Aorta (tissue), 4 donors: ENCODE data around the gene RANBP3. TPM values are rescaled to one million over a fixed set of nuclear protein-coding genes. Genes with fewer than 3 reads are reported as not detected.

ENCODE experiments used
- polyA plus RNA-seq, 2 donors: library from polyadenylated mRNA; stranded (reverse); fragments of 200-250 nt; gene quantifications; one replicate each; pipeline ENCODE4 v1.2.3, GENCODE V29; 2013
- total RNA-seq, 2 donors: library from RNA; stranded (reverse); fragmentation: NEBNext Ultra II Directional; extraction: Animal tissue kit (Norgen Biotek cat#: 25700); gene quantifications; one replicate each; pipeline ENCODE4 v1.2.1, GENCODE V29; 2021
- donor health status: healthy with polysubstance abuse.
- donor health status: Bipolar disorder and iron deficiency.
- donor health status: DM: no; HTN: no; CAD: no.
- donor health status: DM: yes; HTN: yes; CAD: no.

Gene RANBP3
- total and polyA plus RNA-seq, 4 donors = 19.5 to 63.2 (median 50.6) TPM

Other genes starting within 250 kb of the RANBP3 start
- gene PRR22, start 193.4 kb downstream of the RANBP3 start, total RNA-seq = 1 to 10 TPM in 1 of 2 donors, under 1 TPM in 1; 0.81 to 1.4 TPM
- 1 to 10 TPM in 1 of 2 donors, under 1 TPM in 1; 0.38 to 5.2 TPM for gene PRR22, start 193.4 kb downstream of the RANBP3 start, polyA plus RNA-seq
- gene DUS3L, start 187.0 kb downstream of the RANBP3 start, total RNA-seq = 10 to 100 TPM; 25.6 to 27.6 TPM
- 10 to 100 TPM in 1 of 2 donors, 1 to 10 TPM in 1; 5.1 to 34.5 TPM for gene DUS3L, start 187.0 kb downstream of the RANBP3 start, polyA plus RNA-seq
- not detected for gene NRTN, start 173.1 kb downstream of the RANBP3 start, total RNA-seq
- gene NRTN, start 173.1 kb downstream of the RANBP3 start, polyA plus RNA-seq = 1 to 10 TPM in 1 of 2 donors, not detected in 1; 1.1 TPM
- not detected for gene FUT6, start 138.4 kb downstream of the RANBP3 start, total RNA-seq
- gene FUT6, start 138.4 kb downstream of the RANBP3 start, polyA plus RNA-seq = 1 to 10 TPM in 1 of 2 donors, under 1 TPM in 1; 0.05 to 3.9 TPM
- gene FUT3, start 126.7 kb downstream of the RANBP3 start, total RNA-seq = not detected
- 1 to 10 TPM in 1 of 2 donors, under 1 TPM in 1; 0.38 to 3.3 TPM for gene FUT3, start 126.7 kb downstream of the RANBP3 start, polyA plus RNA-seq
- not detected for gene FUT5, start 107.6 kb downstream of the RANBP3 start, total RNA-seq
- gene FUT5, start 107.6 kb downstream of the RANBP3 start, polyA plus RNA-seq = not detected
- 100 to 1,000 TPM; 138 to 151 TPM for gene NDUFA11, start 74.3 kb downstream of the RANBP3 start, total RNA-seq
- gene NDUFA11, start 74.3 kb downstream of the RANBP3 start, polyA plus RNA-seq = 100 to 1,000 TPM; 326 to 405 TPM
- 1 to 10 TPM; 3.9 to 9.2 TPM for gene VMAC, start 73.3 kb downstream of the RANBP3 start, total RNA-seq
- 1 to 10 TPM; 1.9 to 6.9 TPM for gene VMAC, start 73.3 kb downstream of the RANBP3 start, polyA plus RNA-seq
- 10 to 100 TPM in 1 of 2 donors, 1 to 10 TPM in 1; 9.4 to 14.0 TPM for gene CAPS, start 63.9 kb downstream of the RANBP3 start, total RNA-seq
- gene CAPS, start 63.9 kb downstream of the RANBP3 start, polyA plus RNA-seq = 10 to 100 TPM in 1 of 2 donors, 1 to 10 TPM in 1; 9.3 to 70.9 TPM
- 10 to 100 TPM; 16.6 to 26.1 TPM for gene RFX2, start 132.4 kb upstream of the RANBP3 start, total RNA-seq
- gene RFX2, start 132.4 kb upstream of the RANBP3 start, polyA plus RNA-seq = 10 to 100 TPM in 1 of 2 donors, 1 to 10 TPM in 1; 6.5 to 12.6 TPM
- not detected for gene ACSBG2, start 157.5 kb upstream of the RANBP3 start, total RNA-seq
- gene ACSBG2, start 157.5 kb upstream of the RANBP3 start, polyA plus RNA-seq = 1 to 10 TPM in 1 of 2 donors, not detected in 1; 1.5 TPM